Skeletal muscle tissue (tissue), 4 donors: ENCODE data around the gene GSTA5. TPM values are rescaled to one million over a fixed set of nuclear protein-coding genes. Genes with fewer than 3 reads are reported as not detected.
"Not testable (repeated sequence)": the region's sequence is repeated elsewhere in the genome, so short reads cannot be mapped to it uniquely, and the experiment has no call there.

Experiments
- H3K27ac ChIP-seq: one replicate; pipeline ENCODE4 v1.7.0; 2013; ENCODE audit warnings: mild to moderate bottlenecking, low read depth, low read length, inconsistent platforms
- H3K27me3 ChIP-seq, 3 donors: one replicate each; pipeline ENCODE4 v1.7.0; 2013; ENCODE audit warnings: low read length in 3 of 3; ENCODE audit not compliant: control insufficient read depth in 3 of 3, insufficient read depth in 3 of 3
- H3K36me3 ChIP-seq, 3 donors: one replicate each; pipeline ENCODE4 v1.7.0; 2013; ENCODE audit warnings: low read length in 3 of 3; ENCODE audit not compliant: control insufficient read depth in 3 of 3, insufficient read depth in 3 of 3
- H3K4me1 ChIP-seq, 3 donors: one replicate each; pipeline ENCODE4 v1.7.0; 2013; ENCODE audit warnings: low read length in 3 of 3, mild to moderate bottlenecking in 3 of 3; ENCODE audit not compliant: control insufficient read depth in 3 of 3, insufficient read depth in 3 of 3
- H3K4me3 ChIP-seq, 3 donors: one replicate each; pipeline ENCODE4 v1.7.0; 2013; ENCODE audit warnings: low read length in 3 of 3
- H3K9ac ChIP-seq, 3 donors: one replicate each; pipeline ENCODE4 v1.7.0; 2013; ENCODE audit warnings: low read length in 3 of 3, mild to moderate bottlenecking in 3 of 3, moderate library complexity in 2 of 3, low read depth in 1 of 3
- H3K9me3 ChIP-seq, 3 donors: one replicate each; pipeline ENCODE4 v1.7.0; 2013; ENCODE audit warnings: low read length in 3 of 3; ENCODE audit not compliant: control insufficient read depth in 3 of 3
- total RNA-seq: library from RNA; depleted of rRNA; stranded (reverse); fragments of >200 nt; gene quantifications from one replicate; pipeline ENCODE4 v1.2.3, GENCODE V29; 2014
- donor health status: Osteomylitis.

Gene GSTA5
- total RNA-seq, 1 donor from 2014 or later = not detected

GRCh38 chr6:52794366-52794765, 46.2 kb downstream of the GSTA5 start:
- not testable (repeated sequence) for H3K4me1 ChIP-seq, H3K9ac ChIP-seq, H3K4me3 ChIP-seq, H3K27me3 ChIP-seq, H3K36me3 ChIP-seq, H3K27ac ChIP-seq, H3K9me3 ChIP-seq

- H3K27ac ChIP-seq = no peak overlapping the region
- H3K27me3 ChIP-seq = no peaks in the 10 kb centered on the region
- no peak overlapping the region for H3K9ac ChIP-seq
- H3K4me3 ChIP-seq = no peak overlapping the region
- H3K9me3 ChIP-seq = no peaks in the 10 kb centered on the region
- H3K36me3 ChIP-seq = no peaks in the 10 kb centered on the region
- no peaks in the 10 kb centered on the region for H3K4me1 ChIP-seq
These were observed 49.8 kb downstream of the GSTA5 start for GRCh38 chr6:52790861-52791260.

- H3K4me1 ChIP-seq, H3K27ac ChIP-seq, H3K9me3 ChIP-seq: not testable (repeated sequence)
These were observed 51.0 kb downstream of the GSTA5 start for GRCh38 chr6:52789658-52790057.

GRCh38 chr6:52788478-52788877, 52.1 kb downstream of the GSTA5 start:
- Histone ChIP-seq H3K4me3 (no peak overlapping the region), H3K9ac (no peak overlapping the region), H3K9me3 (no peaks in the 10 kb centered on the region), H3K27me3 (no peaks in the 10 kb centered on the region), H3K4me1 (no peaks in the 10 kb centered on the region), H3K36me3 (no peaks in the 10 kb centered on the region), H3K27ac (no peak overlapping the region)

More at GRCh38 chr6:52789658-52790057, 51.0 kb downstream of the GSTA5 start:
- H3K27me3 ChIP-seq, H3K36me3 ChIP-seq, H3K9ac ChIP-seq, H3K4me3 ChIP-seq: not testable (repeated sequence)

- no peak overlapping the region for H3K27ac ChIP-seq
- no peaks in the 10 kb centered on the region for H3K4me1 ChIP-seq
- H3K27me3 ChIP-seq = no peaks in the 10 kb centered on the region
- H3K36me3 ChIP-seq = no peaks in the 10 kb centered on the region
- no peak overlapping the region for H3K9ac ChIP-seq
- H3K4me3 ChIP-seq = no peak overlapping the region
- H3K9me3 ChIP-seq = no peaks in the 10 kb centered on the region
These were observed 52.7 kb downstream of the GSTA5 start for GRCh38 chr6:52787917-52788316.

- Histone ChIP-seq H3K9me3 (no peaks in the 10 kb centered on the region), H3K9ac (no peak overlapping the region), H3K4me1 (no peaks in the 10 kb centered on the region), H3K27ac (no peak overlapping the region), H3K27me3 (no peaks in the 10 kb centered on the region), H3K4me3 (no peak overlapping the region), H3K36me3 (no peaks in the 10 kb centered on the region)
These were observed 54.2 kb downstream of the GSTA5 start for GRCh38 chr6:52786249-52786956.

- H3K36me3 ChIP-seq, H3K27me3 ChIP-seq, H3K4me1 ChIP-seq, H3K27ac ChIP-seq, H3K4me3 ChIP-seq, H3K9ac ChIP-seq, H3K9me3 ChIP-seq: not testable (repeated sequence)
These were observed 57.8 kb downstream of the GSTA5 start for GRCh38 chr6:52782696-52783274.

- H3K27ac ChIP-seq, H3K9me3 ChIP-seq, H3K36me3 ChIP-seq: not testable (repeated sequence)
These were observed 58.4 kb downstream of the GSTA5 start for GRCh38 chr6:52782209-52782608.

More at GRCh38 chr6:52782209-52782608, 58.4 kb downstream of the GSTA5 start:
- not testable (repeated sequence) for H3K9ac ChIP-seq, H3K27me3 ChIP-seq, H3K4me1 ChIP-seq, H3K4me3 ChIP-seq

Other genes with a start within 250 kb of the GSTA5 start
- gene TMEM14A, start 169.7 kb downstream of the GSTA5 start, total RNA-seq = 7.3 TPM
- gene GSTA2, start 77.3 kb downstream of the GSTA5 start, total RNA-seq = under 0.01 TPM
- not detected for gene GSTA1, start 37.0 kb downstream of the GSTA5 start, total RNA-seq
- gene GSTA3, start 68.9 kb upstream of the GSTA5 start, total RNA-seq = not detected
- gene GSTA4, start 154.5 kb upstream of the GSTA5 start, total RNA-seq = 35.5 TPM
- gene CILK1, start 221.0 kb upstream of the GSTA5 start, total RNA-seq = 6.3 TPM
- gene FBXO9, start 224.6 kb upstream of the GSTA5 start, total RNA-seq = 30.8 TPM